ENCODE measurements around the gene NQO2.

NQO2 gene, protein sequence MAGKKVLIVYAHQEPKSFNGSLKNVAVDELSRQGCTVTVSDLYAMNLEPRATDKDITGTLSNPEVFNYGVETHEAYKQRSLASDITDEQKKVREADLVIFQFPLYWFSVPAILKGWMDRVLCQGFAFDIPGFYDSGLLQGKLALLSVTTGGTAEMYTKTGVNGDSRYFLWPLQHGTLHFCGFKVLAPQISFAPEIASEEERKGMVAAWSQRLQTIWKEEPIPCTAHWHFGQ

DNA sequence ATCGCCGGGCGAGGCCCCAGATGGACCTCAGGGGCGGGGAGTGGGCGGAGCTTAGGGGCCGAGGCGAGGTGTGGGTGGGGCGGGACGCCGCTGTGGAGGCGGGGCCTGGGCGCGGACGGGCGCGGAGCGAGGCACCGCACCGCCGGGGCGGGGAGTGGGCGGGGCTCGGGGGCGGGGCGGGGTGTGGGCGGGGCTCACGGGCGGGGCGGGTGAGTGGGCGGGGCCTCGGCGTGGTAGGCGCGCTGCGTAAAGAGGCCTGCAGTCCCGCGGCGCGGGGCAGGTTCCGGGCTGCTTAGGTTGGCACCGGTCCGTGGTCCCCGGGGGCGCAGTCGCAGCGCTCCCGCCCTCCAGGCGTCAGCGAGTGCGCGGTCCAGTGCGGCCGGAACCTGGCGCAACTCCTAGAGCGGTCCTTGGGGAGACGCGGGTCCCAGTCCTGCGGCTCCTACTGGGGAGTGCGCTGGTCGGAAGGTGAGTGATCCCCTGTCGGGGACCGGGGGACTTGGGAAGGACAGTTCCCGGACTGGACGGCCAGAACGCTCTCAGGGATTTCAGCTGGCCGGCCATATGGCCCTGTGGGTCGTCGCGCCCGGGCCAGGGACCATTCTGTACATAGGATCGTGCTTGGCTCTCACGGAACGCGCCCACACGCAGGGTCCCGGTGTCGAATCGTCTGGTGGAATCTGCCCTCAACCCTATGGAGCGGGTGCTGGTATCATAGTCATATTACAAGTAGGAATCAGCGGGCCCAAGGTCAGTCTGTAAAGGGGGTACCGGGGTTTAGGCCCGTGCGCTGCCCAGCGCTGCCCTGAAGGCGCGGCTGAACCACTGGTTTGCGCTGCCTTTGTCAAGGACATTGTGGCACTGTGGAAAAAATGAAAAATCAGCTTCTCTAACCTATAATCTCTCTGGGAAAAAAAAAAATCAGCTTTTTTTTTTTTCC is at the start of gene NQO2:
Gene NQO2 (plus strand): TSS at position 277 of the 940 bp plus-strand sequence. CDS start 6,659 bp downstream, outside the sequence.
- peak within 1 kb of the TSS; percentile 73 for H3K4me3 ChIP-seq (ENCODE audit: low read length)
- no peak for TF ChIP-seq ZNF274 (IDR thresholded peaks at IDR 0.05; ENCODE audit: low read depth, low read length)

DNA sequence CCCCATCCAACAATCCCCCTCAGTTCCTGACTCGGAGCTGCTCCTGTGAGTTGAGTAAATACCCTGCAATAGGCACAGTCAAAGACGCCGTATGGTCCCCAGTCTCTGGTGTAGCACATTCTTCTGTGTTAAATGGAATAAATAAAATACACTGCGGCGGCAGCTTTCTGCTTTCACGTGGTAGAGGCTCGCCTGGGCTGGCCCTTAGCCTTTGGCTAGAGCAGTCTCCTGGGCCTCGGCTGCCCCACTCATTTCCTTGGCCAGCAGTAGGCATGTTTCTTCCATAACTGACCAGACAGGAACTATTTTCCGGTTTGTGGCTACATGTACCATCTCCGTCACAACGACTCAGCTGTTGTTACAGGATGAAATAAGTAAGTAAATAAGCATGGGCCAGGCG is 49.0 kb upstream of the NQO2 start:
- no peak for TF ChIP-seq ZNF274 (IDR thresholded peaks at IDR 0.05; ENCODE audit: low read depth, low read length)
- H3K4me3 ChIP-seq (ENCODE audit: low read length): no peak overlapping the region

DNA sequence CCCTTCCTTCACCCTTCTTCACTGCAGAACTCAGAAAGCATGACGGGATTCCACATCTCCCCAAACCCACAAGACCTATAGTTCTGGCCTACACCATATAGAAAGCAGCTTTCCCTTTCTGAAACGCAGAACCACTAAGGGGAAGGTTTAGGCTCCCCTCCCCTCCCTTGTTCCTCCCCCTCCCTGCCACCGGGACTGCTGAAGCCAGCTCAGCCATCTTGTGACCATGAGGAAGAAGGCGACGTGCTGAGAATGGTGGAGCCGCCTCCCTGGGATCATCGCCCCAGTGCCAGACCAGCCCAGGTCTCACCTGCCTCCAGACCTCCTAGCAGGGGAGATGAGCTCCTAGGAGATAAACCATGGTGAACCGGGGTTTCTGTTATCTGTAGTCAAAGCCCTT is 48.0 kb upstream of the NQO2 start:
- TF ChIP-seq ZNF274 (IDR thresholded peaks at IDR 0.05; ENCODE audit: low read depth, low read length): no peak
- H3K4me3 ChIP-seq (ENCODE audit: low read length): no peak overlapping the region

DNA sequence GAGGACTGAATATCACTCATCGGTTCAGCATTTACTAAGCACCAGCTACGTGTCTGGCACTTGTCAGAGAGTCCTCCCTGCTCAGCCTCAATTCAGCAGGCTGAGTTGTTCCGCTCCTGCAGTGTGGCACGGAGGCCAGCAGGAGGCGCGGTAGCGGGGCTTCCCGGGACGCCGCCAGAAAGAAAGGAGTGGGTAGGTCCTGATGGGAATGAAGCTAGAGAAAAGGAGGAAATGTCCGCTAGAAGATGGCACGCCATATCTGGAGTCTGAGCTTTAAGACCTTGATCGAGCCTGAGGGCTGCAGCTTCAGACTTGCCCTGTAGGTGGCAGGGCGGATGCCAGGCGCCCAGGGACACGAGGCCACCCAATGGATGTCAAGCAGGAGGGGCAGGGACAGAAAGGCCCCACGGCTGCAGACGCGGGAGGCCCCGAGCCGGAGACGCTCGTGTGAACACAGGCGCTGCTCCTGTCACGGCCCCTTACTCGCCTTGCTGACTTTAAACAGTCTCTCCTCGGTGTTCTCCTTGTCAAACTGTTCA is 47.1 kb upstream of the NQO2 start:
- H3K4me3 ChIP-seq (ENCODE audit: low read length): no peak overlapping the region
- TF ChIP-seq ZNF274 (IDR thresholded peaks at IDR 0.05; ENCODE audit: low read depth, low read length): no peak

DNA sequence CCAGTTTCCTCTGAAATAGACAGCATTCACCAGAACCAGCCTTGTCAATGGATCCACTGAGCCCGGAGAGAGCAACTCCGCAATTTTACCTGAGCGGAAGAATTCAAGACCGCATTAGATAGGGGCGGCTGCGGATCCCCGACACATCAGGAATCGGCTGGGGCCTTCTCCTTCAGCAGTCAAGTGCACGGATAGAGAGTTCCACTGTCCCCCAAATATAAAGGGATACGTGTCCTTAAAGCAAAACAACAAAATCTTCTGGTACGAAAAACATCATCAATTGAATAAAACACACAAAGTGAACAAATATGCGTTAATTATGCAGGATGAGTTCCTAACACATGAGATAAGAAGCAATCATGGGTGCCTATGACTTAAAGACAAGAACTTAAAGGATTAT is 46.6 kb upstream of the NQO2 start:
- no peak for TF ChIP-seq ZNF274 (IDR thresholded peaks at IDR 0.05; ENCODE audit: low read depth, low read length)
- no peak overlapping the region for H3K4me3 ChIP-seq (ENCODE audit: low read length)

DNA sequence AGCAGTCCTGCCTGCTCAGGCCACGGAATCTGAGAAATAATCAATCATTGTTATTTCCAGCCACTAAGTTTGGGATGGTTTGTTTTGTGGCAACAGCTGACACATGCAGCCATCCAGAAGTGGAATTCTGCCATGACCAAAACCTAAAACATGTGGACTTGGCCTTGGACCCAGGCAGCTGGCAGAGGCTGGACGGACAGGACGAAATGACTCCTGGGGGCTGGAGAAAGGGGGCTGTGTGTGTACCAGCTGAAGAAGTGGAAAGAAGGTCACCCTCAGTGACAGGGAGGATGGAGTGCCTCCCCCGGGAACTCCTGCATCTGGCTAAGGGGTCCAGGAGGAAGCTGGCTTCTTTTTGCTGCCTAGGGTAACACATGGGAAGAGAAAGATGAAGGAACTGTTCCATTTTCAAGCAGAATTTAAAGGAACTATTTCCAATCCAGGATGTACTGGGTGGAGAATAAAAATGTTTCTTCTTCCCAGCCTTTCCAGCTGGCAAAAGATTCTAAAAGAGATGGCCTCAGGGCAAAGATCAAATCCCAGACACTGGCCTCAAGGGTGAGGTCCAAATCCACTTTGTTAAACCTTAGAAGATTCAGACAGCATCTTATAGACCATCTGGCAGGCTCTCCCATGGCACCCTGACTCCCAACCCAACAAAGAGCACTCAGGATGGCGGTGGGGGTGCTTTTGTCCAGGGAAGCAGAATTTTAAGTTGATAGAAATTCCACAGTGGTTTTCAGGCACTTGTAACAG is 42.6 kb upstream of the NQO2 start:
- TF ChIP-seq ZNF274 (IDR thresholded peaks at IDR 0.05; ENCODE audit: low read depth, low read length): no peak
- no peak overlapping the region for H3K4me3 ChIP-seq (ENCODE audit: low read length)

DNA sequence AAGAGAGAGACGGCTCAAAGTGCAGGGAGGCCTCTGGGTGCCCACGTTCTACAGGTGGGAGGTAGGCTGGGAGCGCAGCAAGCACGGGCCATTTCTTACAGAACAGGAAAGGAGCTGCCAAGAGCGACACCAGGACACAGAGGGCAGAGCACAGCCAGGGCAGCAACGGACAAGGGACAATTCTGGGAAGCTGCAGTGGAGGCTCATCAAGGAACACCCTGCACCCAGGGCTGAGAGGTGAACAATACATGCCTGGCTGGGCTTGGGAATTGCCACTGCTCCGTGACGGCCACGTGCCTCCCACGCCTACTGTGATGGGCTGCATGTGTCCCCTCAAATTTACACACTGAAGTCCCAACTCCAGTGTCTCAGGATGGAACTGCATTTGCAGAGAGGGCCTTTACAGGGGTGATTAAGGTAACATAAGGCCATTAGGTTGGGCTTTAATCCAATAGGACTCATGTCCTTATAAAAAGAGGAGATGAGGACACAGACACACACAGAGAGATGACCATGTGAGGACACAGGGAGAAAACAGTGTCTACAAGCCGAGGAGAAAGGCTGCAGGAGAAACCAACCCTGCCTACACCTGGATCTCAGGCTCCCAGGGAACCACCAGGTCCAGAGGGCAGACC is 41.9 kb upstream of the NQO2 start:
- no peak for TF ChIP-seq ZNF274 (IDR thresholded peaks at IDR 0.05; ENCODE audit: low read depth, low read length)
- no peak overlapping the region for H3K4me3 ChIP-seq (ENCODE audit: low read length)

DNA sequence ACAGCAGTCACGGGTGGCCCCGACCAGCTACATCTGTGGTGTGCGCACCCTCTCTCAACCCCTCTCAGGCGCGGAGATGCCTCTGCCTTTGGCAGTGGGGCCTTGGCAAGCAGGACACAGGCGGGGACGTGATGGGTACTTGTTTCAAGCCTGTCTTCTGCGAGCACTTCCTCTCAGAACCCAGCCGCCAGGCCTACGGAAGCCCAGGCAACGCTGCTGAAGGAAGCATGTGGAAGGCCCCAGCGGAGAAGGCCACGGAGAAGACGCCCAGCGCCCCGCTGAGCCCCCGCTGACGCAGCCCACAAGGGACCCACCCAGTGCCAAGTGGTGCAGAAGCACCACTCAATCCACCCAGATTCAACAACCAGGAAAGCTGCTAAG is 41.4 kb upstream of the NQO2 start:
- H3K4me3 ChIP-seq (ENCODE audit: low read length): no peak overlapping the region
- no peak for TF ChIP-seq ZNF274 (IDR thresholded peaks at IDR 0.05; ENCODE audit: low read depth, low read length)

DNA sequence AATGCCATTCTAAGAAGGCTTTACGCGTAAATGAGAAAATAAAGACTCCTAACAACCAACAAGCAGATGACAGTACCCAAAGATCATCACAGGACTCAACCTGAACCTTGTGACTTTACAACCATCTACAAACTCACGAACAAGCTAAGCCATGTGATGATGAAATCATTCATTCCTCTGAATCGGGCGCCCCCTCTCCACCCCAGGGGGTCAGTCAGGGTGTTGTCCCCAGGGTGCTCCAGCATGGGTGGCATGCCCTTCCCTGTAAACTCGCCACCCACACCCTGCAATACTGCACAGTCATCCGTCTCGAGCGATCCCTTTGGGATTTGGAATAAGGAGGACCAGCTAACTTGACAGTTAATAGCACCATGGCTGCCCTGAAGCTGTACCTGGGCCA is 40.9 kb upstream of the NQO2 start:
- no peak for TF ChIP-seq ZNF274 (IDR thresholded peaks at IDR 0.05; ENCODE audit: low read depth, low read length)
- H3K4me3 ChIP-seq (ENCODE audit: low read length): no peak overlapping the region

DNA sequence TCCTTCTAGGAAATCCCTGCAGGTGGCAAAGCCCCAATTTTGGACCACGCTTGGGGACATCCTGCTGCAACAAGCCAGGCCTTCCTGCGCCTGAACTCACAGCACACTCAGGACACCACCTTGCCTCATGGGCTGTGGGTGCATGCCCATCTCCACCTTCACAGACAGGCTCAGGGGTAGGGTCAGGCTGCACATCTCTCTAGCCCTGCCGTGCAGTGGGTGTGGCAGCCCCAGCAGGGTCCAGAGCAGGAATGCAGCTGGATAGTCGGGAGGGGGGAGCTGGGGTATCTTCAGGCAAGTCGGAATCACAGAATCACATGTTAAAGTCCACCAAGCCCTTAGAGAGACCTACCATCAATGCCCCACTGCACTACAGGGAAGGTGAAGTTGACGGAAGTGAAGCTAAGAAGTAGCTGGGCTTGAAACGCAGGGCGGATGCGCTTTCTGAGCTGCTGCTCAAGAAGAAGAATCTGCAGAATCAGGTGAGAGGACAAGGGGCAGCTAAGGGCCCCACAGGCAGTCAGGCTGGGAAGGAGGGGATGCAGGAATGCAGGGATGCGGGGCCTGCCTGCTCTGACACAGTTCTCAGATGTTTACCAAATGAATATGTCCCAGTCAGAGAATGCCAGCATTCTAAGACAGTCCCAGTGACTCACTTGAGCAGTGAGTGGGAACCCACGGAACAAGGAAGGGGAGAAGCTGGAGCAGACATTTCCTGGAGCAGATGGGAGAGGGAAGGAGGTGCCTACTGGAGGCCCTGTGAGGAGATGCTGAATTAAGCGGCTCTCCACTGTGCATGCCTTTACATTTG is 39.6 kb upstream of the NQO2 start:
- TF ChIP-seq ZNF274 (IDR thresholded peaks at IDR 0.05; ENCODE audit: low read depth, low read length): no peak

DNA sequence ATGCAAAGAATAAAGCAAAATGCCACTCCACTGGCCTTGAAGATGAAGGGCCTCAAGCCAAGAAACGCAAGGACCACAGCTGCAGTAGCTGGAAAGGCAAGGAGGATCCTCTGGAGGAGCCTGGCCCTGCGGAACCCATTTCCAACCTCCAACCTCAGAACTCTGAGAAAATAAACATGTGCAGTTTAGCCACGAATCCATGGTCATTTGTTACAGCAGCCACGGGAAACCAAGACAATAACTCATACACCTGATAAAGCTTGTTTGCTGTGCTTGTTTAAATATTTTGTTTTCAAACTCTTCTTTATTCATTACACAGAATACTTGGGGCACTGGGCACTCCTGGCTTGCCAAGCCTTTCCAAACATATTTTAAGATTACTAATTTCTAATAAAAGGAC is 38.8 kb upstream of the NQO2 start:
- no peak overlapping the region for H3K4me3 ChIP-seq (ENCODE audit: low read length)
- TF ChIP-seq ZNF274 (IDR thresholded peaks at IDR 0.05; ENCODE audit: low read depth, low read length): no peak

More for the DNA sequence above, 39.6 kb upstream of the NQO2 start:
- no peak overlapping the region for H3K4me3 ChIP-seq (ENCODE audit: low read length)

DNA sequence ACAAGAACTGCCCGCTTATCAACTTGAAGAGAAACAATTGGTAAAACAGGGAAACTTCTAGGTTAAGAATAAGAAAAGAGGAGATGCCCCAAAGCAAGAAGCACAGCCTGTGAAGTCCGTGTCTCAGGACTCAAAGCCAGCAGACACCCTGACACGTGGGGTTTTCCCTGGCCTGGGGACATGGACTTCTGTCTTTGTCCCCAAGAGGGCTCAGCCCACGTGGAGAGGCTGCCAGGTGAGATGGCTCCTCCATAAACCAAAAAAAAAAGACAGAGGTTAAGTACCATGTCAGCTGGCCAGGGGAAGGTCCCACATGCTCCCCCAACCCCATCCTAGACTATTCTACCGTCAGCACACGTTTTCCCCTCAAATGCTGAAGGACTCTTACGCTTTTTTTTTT is 38.2 kb upstream of the NQO2 start:
- TF ChIP-seq ZNF274 (IDR thresholded peaks at IDR 0.05; ENCODE audit: low read depth, low read length): no peak
- H3K4me3 ChIP-seq (ENCODE audit: low read length): no peak overlapping the region

DNA sequence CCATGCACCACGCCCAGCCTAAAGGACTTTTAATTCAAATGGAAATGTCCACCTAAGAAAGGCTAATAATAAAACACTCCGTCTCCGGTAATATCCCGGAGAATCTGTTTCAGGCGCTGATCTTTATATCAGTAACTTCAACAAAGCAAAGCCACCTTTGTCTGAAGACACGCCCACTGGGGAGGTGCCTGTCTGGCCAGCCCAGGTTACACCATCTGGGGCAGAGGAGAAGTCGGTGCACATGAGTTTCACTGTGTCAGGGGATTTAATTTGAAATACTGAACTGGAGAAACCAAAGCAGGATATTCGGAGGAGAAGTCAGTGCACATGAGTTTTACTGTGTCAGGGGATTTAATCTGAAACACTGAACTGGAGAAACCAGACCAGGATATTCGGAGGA is 37.7 kb upstream of the NQO2 start:
- no peak for TF ChIP-seq ZNF274 (IDR thresholded peaks at IDR 0.05; ENCODE audit: low read depth, low read length)
- H3K4me3 ChIP-seq (ENCODE audit: low read length): no peak overlapping the region

Data from GM08714 (cell line).